GM18909 (cell line): ENCODE data around the gene DUSP14.
"Not testable (repeated sequence)": the region's sequence is repeated elsewhere in the genome, so short reads cannot be mapped to it uniquely, and the experiment has no call there.

Experiments used
- ATAC-seq: cut with Tn5 transposase; IDR thresholded peaks from one replicate; pipeline ENCODE4 v1.9.1; 2021; ENCODE audit warnings: mild to moderate bottlenecking; ENCODE audit not compliant: unreplicated experiment, poor library complexity

The DUSP14 gene

DNA sequence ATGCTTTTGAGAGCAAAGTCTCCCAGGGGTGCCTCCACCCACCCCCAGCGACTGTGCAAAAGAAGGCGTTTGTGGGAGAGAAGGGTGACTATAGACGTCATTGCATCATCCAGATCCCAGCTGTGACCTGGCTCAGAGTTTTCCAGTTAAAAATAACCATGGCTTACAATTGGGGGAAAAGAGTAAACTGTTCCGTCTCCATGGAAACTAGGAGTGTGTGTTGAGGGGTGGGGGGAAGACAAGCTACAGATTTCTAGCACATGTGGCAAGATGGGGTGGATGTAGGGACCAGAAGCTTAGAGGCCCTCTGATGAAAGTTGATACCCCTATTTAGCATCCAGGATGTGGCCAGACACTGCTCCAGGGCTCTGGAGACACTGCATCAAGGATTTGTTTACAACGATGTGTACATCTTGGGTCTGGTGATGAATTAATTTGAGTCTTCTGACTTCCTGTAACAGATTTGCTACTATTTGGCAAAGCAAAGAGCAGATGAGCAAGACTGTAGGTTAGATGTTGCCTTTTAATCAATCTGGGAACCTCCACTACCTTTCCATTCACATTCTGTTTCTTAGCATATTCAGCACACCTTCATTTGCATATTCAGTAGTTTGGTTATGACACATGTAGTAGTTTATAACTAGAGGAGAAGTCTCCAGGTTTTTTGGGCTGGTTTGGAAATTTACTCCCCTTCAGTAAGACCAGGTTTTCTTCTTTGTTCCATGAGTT is 6.2 kb upstream of the DUSP14 start:
- ATAC-seq, result no peak

DNA sequence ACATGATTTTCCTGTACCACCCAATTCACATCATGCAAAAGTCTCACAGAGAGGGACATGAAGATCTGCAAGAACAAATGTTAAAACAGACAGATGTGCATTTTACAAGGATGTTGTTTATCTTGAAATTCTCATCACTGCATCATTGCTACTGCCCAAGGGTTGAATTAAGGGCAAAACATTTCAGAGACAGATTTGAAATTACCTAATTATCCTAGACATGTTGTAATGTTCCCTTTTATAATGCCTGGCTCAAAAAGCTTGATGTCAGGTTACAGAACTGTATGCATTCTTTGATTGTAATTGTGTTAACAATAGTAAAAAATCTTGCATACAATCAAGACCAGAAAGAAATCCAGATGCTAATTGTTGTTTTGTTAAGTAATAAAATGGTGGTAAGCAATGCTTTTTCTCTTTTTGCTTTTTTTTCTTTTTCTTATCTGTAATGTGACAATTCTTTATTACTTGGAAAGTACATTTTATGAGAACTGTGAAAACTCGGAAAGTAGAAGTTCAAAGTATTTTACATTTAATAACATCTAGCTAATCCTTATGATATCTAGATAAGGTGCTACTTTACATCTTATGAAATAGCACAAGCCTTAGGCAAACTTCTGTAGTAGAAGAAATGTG is 3.6 kb upstream of the DUSP14 start:
- ATAC-seq, result no peak

- no peak for ATAC-seq
Measured at GRCh38 chr17:37488009-37488604, 1.6 kb upstream of the DUSP14 start.

DNA sequence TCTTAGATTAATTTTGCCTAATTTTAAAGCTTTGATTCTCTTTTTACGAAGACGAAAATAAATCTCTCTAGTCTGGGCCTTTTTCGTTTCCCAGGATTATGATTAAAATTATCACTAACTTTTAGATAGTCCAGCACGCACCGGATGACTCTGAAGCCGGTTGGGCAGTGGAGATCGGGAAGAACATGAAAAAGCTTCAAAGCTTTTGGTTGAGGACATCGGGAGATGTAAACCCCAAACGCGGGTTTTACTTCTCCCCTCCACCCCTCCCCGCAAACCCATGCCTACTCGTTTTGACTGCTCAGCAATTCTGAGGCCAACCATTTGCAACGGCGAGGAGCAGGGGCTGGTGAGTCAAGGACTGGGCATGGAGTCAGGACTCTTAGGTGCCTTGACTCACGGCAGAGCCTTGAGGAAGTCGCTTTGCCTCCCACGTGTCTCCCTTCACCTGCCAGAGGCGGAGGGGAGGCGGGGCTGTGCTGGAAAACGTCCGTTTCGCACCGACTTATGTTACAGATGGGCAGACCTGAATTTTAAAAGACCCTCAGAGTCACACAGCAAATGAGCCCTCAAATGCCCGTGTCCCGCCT is 989 bp upstream of the DUSP14 start:
- ATAC-seq, result peak; percentile 16

DNA sequence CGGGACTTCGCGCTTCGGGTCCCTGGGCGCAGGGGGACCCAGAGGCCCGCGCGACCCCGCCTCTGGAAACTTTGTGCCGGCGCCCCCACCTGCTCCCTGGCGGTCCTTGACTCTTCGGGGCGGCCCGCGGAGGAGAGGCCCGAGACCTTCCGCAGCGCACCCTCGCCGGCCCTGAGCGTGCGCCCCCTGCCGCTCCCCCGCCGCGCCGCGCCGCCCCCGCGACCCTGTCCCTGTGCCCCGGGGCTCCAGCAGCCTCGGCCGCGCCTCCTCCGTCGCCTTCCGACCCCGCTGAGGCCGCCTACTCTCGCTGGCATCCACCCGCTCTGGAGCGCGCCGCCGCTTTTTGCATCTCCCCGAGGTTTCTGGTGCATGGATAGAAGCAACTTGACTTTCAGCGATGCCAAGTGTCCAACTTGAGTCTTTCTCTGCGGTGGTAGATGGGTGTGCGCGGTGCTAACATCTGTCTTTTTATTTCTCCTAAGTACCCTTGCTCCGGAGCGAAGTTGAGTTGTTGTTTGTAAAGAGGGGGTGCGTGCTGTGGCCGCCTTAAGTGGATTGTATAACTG is 414 bp downstream of the DUSP14 start:
- ATAC-seq, result peak; percentile 67

- no peak for ATAC-seq
Measured at GRCh38 chr17:37490638-37491614, 1.2 kb downstream of the DUSP14 start.

- ATAC-seq, result no peak
Measured at GRCh38 chr17:37492167-37492566, 2.5 kb downstream of the DUSP14 start.

GRCh38 chr17:37493249-37494027 is 3.7 kb downstream of the DUSP14 start:
- ATAC-seq, result no peak

GRCh38 chr17:37494401-37494831 is 4.7 kb downstream of the DUSP14 start:
- ATAC-seq, result no peak

GRCh38 chr17:37494971-37495370 is 5.3 kb downstream of the DUSP14 start:
- ATAC-seq, result no peak

GRCh38 chr17:37500378-37500777 is 10.7 kb downstream of the DUSP14 start:
- ATAC-seq, result no peak

- no peak for ATAC-seq
Measured at GRCh38 chr17:37502009-37502936, 12.6 kb downstream of the DUSP14 start.

- no peak for ATAC-seq
Measured at GRCh38 chr17:37503148-37503547, 13.5 kb downstream of the DUSP14 start.

DNA sequence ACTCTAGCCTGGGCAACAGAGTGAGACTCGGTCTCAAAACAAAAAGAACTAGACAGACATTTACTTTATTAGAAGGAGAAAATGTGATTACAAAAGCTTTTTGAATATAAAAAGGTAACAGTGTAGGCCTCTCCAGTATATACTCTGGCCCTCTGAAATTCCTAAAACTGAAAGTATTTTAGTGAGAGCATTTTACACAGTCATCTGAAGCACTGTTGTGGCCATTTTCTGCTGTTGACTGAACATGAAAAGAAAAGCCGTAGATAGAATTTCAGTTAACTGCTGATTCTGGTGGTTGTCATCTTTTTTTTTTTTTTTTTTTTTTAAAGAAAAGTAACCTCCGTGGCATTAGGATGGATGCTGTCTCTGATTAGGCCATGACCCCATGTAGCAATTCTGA is 15.6 kb downstream of the DUSP14 start:
- ATAC-seq, result no peak

- no peak for ATAC-seq
Measured at GRCh38 chr17:37506678-37507077, 17.0 kb downstream of the DUSP14 start.

- no peak for ATAC-seq
Measured at GRCh38 chr17:37507111-37507510, 17.4 kb downstream of the DUSP14 start.

DNA sequence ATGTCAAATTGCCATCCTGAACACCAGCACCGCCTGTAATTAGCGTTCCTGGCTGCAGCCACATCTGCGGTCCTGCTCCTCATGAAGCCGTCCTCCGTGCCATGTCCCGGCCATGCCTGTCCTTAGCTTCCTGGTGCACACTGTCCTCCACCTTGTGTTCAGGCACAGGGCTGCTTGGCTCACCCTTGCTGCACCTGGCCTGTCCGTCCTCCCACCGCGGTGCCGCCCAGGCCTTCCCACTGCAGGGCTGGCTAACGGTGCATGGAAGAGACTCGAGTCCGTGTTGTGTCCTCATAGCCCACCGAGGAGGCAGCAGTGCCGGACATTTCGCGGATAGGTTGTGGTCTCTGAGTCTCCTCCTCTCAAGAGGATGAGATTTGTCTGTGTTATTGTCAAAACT is 20.4 kb downstream of the DUSP14 start:
- no peak for ATAC-seq

GRCh38 chr17:37511642-37512041 is 22.0 kb downstream of the DUSP14 start:
- ATAC-seq, result not testable (repeated sequence)
